NCI-H524 (cell line): ENCODE data around the gene VAV2.

Experiments used
- DNase-seq, 2 experiments: peaks; one replicate each; lab custom pipeline; 2025; lab: John Stamatoyannopoulos, UW

VAV2 gene

GRCh38 chr9:133916159-133916541 is 76.0 kb downstream of the VAV2 start:
- no peak for DNase-seq

DNA sequence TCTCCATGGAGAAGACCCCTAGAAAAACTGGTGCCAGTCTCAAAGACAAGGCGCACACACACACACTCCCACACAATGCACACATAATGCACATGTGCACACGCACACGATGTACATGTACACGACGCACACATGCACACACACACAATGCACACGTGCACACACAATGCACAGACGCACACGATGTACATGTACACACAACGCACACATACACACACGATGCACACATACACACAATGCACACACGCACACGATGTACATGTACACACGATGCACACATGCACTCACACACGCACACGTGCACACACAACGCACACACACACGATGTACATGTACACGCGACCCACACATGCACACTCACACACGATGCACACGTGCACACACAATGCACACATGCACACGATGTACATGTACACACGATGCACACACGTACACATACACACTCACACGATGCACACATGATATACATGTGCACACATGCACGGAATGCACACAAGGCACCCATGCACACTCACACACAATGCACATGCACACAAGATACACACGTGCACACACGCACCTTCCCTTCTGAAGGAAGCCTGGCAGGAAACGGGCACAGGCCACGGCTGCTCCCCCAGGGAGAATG is 76.5 kb downstream of the VAV2 start:
- no peak for DNase-seq

DNA sequence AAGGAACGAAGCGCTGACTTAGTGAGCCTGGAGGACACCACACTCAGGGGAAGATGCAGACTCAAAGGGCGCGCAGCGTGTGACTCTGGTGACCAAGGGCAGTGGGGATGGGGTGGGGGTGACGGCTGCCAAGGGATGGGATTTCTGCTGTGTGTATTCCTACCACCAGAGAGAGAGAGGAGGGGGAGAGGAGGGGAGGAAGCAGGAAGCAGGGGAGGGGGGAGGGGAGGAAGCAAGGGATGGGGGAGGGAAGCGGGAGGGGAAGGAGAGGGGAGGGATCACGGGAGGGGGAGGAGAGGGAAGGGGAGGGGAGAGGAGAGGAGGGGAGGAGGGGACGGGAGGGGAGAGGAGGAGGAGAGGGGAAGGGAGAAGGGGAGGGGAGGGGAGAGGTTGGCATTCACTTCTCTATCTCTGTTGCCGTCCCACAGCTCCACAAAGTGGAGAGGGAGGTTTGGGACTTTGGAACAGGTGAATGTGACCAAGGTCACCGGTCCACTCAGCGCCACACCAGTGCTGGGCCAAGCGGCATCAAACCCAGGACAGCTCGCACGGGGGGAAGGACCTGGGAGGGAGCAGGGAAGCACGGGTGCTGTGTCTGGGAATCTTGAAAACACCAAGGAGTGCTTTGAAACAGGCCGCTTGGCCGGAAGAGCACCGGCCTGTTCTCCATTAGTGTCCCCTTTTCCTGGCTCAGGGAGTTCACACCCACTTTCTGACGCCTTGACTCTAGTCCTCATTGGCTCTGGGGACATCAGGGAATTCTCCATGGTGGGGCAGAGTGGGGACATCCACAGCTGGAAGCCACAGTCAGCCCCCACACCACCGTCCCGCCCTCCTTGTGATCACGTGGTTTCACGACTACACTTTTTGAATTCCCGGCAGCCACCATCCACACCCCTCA is 77.4 kb downstream of the VAV2 start:
- DNase-seq = no peak

DNA sequence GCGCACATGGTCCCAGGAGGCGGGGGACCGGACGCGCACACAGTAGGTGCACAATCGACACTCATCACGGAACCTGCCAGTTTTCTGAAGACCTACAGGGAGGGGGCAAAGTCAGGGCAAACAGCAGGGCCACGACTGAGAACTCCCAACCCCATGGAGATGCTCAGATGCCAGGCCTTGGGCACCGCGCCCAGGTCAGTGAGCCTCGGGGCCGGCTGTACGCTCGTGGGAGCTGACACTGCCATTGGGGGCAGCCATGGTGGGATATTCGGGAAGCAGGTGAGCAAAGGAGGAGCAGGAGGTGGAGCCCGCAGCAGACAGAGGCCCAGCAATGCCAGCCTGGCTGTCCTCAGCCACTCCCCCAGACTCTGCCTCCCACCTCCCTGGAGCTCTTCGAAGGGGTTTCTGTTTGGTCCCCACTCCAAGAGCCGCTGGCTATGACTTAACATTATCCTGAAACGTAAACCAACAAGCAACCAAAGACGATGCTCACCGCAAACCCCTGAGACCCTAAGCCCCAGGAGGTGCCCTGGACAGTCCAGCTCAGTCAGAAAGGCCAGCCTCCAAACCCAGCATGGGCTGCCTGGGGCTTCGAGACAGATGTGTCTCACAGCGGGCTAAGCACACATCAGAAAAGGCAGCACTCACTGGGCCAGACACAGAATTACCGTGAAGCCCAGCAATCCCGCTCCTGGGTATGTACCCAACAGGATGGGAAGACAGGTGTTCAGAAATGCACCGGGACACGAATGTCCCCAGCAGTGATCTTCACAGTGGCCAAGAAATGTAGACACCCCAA is 78.4 kb downstream of the VAV2 start:
- no peak for DNase-seq

DNA sequence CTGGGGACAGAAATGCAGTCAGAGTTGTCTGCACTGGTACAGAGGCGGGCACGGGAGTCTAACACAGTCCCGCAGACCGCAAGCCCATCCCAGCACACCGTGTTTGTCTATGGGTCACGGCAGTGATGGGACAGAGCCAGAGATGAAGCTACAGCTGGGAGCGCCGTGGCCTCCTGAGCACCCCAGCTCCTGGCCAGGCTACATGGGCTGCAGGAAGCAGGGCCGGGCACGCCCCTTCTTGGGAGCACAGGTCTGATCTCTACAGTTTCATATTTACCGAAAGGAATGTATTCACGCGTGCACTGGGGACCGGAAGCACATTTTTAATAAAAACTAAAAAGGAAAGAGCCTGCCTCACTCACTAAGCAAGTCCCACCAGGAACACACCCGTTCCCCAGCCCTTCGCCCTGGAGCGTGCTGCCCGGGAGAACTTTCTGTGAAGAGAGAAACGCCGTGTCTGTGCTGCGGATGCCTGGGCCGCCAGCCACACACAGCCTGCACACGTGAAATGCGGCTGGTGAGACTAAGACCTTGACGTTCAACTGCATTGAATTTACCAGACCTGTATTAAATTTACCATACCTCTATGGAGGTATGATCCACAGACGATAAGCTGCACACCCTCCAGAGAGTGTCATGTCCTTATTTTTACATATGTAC is 81.1 kb downstream of the VAV2 start:
- DNase-seq = no peak

GRCh38 chr9:133906932-133907910 is 84.9 kb downstream of the VAV2 start:
- DNase-seq = no peak

- DNase-seq = no peak
Observed at GRCh38 chr9:133906218-133906617, 85.9 kb downstream of the VAV2 start.

GRCh38 chr9:133905493-133905892 is 86.6 kb downstream of the VAV2 start:
- no peak for DNase-seq

DNA sequence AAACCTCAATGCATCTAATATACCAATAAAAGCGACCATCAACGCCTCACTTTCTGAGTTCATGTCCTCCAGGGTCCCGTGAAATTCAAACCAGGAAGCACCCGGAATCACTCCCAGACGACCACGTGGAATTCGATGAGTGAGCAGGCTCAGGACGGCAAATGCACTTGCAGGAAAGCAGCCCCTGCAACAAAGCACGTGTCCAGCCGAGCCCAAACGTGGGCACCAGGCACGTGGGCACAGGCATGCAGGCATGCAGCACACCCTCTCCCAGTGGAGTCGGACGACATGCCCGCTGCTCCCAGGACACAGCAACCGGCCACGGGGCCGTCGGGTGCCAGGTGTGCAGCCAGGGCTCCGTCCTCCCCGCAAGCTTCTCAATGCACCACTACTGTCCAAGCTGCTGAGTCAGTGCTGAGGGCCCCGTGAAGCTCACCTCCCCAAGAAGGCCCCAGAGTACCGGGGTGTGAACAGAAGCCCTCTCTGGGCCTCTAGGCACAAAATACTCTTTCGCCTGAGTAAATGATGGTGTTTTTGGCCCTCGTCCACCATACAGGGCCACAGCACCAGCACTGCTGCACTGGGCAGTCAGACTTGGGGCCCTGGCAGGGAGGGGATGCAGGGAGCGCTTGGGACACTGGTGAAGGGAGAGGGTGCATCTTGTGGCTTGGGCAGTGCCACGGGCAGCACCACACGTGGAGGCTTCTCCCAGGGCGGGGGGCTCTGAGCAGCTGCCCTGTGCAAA is 87.6 kb downstream of the VAV2 start:
- no peak for DNase-seq

DNA sequence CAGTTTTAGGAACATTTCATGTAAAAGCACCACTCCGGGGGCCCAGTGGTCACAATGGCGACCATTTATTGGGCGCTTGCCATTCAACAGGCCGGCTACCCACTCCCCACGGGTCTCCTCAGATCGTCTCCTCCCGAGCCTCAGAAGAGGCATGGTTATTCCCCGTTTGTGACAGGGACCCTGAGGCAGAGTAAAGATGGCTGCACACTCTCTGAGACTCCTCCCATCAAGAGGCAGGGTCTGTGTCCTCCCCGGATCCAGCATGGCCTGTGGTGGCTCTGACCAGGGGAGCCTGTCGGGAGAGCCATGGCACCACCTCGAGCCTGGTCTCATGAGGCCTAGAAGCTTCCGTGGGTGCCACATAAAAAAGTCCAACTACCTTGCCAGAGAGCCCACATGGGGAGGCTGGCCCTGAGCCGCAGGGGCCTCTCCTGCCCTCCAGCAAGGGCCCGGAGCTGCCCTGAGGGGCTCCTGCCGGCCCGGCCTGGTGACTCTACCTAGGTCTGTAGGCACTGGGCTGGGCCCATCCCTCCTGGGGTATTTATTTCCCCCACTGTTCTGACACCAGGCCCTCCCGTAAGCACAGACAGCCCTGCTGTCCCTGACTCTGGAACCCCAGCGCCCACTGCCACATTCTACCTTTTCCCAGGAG is 90.8 kb downstream of the VAV2 start:
- DNase-seq = no peak

- DNase-seq = peak; percentile 46 to 78
Observed at GRCh38 chr9:133897675-133898074, 94.4 kb downstream of the VAV2 start.

DNA sequence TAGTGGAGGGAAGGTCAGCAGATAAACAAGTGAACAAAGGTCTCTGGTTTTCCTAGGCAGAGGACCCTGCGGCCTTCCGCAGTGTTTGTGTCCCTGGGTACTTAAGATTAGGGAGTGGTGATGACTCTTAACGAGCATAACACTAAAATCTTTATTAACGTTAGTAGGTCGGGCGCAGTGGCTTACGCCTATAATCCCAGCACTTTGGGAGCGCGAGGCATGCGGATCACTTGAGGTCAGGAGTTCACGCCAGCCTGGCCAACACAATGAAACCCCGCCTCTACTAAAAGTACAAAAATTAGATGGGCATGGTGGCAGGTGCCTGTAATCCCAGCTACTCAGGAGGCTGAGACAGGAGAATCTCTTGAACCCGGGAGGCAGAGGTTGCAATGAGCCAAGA is 96.1 kb downstream of the VAV2 start:
- peak in 1 of 2 experiments; percentile 34 for DNase-seq

DNA sequence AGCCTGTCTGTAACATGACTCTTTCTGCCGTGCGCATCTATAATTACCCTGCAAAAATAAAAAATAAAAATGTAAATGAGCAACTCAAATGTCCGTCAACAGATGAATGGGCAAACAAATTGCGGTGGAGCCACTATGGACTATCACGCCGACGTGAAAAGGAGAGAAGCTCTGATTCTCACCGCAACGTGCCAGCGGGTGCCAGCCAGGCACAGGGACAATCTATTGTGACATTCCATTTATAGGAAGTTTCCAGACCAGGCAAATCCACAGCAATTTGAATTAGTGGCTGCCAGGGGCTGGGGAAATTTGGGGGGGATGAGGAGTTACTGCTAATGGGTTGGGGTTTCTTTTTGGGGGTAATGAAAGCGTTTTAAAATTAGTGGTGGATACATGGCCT is 96.8 kb downstream of the VAV2 start:
- DNase-seq = no peak

GRCh38 chr9:133894377-133895321 is 97.5 kb downstream of the VAV2 start:
- DNase-seq = no peak

GRCh38 chr9:133893191-133893994 is 98.7 kb downstream of the VAV2 start:
- DNase-seq = no peak

DNA sequence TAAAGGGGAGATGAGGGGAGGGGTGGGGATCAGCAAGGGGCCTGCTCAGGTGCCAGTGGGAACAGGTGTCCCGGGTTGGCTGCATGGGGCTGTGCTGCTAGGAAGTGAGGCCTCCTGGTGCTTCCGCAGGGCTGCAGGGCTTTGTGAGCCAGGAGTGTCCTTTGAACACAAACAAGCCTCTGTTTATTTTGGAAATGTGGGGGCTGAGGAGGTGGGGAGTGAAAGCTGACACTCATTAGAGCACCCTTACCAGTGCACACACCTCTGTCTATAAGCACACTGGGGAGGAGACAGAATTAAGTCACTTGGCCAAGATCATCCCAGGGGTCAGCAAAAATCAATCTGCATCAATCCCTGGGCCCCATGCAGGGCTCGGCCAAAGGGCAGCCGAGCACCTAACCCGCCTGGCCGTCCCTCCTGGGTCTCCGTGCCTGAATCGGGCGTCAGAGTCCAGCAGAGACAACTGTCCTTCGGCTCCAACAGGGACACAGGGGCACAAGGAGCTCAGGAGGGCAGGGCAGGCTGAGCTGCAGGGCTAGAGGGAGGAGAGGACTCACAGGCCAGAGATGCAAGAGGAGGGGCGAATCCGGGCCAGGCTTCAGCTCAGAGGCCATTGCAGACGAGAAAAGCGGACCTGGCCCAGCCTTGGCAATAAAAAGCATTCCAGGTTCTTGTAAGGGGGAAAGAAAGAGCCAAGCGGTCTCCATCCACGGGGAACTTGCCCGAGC is 99.8 kb downstream of the VAV2 start:
- no peak for DNase-seq

DNA sequence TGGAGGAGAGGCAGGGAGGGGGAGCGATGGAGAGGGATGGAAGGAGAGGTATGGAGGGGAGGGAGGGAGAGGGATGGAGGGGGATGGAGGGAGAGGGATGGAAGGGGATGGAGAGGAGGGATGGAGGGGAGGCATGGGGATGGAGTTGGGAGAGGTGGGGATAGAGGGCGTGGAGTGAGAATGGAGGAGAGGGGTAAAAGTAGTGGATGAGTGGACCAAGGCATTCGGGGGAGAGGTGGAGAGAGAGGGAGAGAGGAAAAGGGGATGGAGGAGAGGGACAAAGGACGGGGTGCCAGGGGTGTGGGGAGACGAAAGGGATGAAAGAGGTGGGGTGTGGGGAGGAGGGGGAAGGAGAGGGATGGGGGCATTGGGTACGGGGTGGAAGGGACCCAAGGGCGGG is 100.4 kb downstream of the VAV2 start:
- DNase-seq = no peak
